Neural cell (in vitro differentiated cells): ENCODE results near the gene TMEM174. TPM values are rescaled to one million over a fixed set of nuclear protein-coding genes. Genes with fewer than 3 reads are reported as not detected.

Experiments used
- H2AFZ ChIP-seq: fragments of 200-600, 300-800 bp; sonication (generic), shearing (Covaris generic); 2 replicates; pipeline ENCODE4 v1.6.0; 2014; ENCODE audit warnings: low read depth, mild to moderate bottlenecking, antibody characterized with exemption, low read length, moderate library complexity
- H3F3A ChIP-seq: fragments of 200-600 bp; shearing (Covaris generic); 2 replicates; pipeline ENCODE4 v1.6.1; 2016; ENCODE audit warnings: mild to moderate bottlenecking, moderate library complexity, mixed read lengths, antibody characterized with exemption, low read length; ENCODE audit not compliant: insufficient read depth, poor library complexity, severe bottlenecking
- H3K27ac ChIP-seq: fragments of 200-600, 300-800 bp; sonication (generic), shearing (Covaris generic); 2 replicates; pipeline ENCODE4 v1.5.1; 2014; ENCODE audit warnings: mild to moderate bottlenecking, low read length, moderate library complexity
- H3K27me3 ChIP-seq: fragments of 300-800, 200-600 bp; sonication (generic), shearing (Covaris generic); 2 replicates; pipeline ENCODE4 v1.6.0; 2014; ENCODE audit warnings: mild to moderate bottlenecking, low read depth, low read length, moderate library complexity; ENCODE audit not compliant: insufficient read depth
- H3K36me3 ChIP-seq: fragments of 300-800, 200-600 bp; sonication (generic), shearing (Covaris generic); 2 replicates; pipeline ENCODE4 v1.5.1; 2014; ENCODE audit warnings: mild to moderate bottlenecking, antibody characterized with exemption, low read length, moderate library complexity; ENCODE audit not compliant: insufficient read depth
- H3K4me2 ChIP-seq: fragments of 300-800, 200-600 bp; sonication (generic), shearing (Covaris generic); 2 replicates; pipeline ENCODE4 v1.6.0; 2014; ENCODE audit warnings: mild to moderate bottlenecking, low read length
- H3K4me3 ChIP-seq: fragments of 300-800, 200-600 bp; sonication (generic), shearing (Covaris generic); 2 replicates; pipeline ENCODE4 v1.5.1; 2014; ENCODE audit warnings: mild to moderate bottlenecking, low read length, moderate library complexity
- H3K79me2 ChIP-seq: fragments of 200-600 bp; shearing (Covaris generic); replicated peaks from 2 replicates; pipeline ENCODE4 v1.6.0; 2014; ENCODE audit warnings: mild to moderate bottlenecking, low read length, moderate library complexity; ENCODE audit not compliant: insufficient read depth
- H3K9ac ChIP-seq: fragments of 300-800, 200-600 bp; sonication (generic), shearing (Covaris generic); 2 replicates; pipeline ENCODE4 v1.6.1; 2016; ENCODE audit warnings: mild to moderate bottlenecking, low read length, mixed read lengths
- H3K9me2 ChIP-seq: fragments of 200-600 bp; shearing (Covaris generic); 2 replicates; pipeline ENCODE4 v1.6.1; 2016; ENCODE audit warnings: mild to moderate bottlenecking, low read length, mixed read lengths; ENCODE audit not compliant: insufficient read depth
- H3K9me3 ChIP-seq: fragments of 200-600, 300-800 bp; sonication (generic), shearing (Covaris generic); 2 replicates; pipeline ENCODE4 v1.6.1; 2016; ENCODE audit warnings: mild to moderate bottlenecking, mixed run types, low read length, moderate library complexity, mixed read lengths
- H4K20me1 ChIP-seq: fragments of 200-600 bp; shearing (Covaris generic); 2 replicates; pipeline ENCODE4 v1.6.1; 2016; ENCODE audit warnings: mild to moderate bottlenecking, mixed run types; ENCODE audit not compliant: insufficient read depth
- CTCF ChIP-seq: fragments of 450-650 bp; IDR thresholded peaks from 2 replicates; pipeline ENCODE4 v1.5.1; 2014; ENCODE audit warnings: antibody characterized with exemption, mild to moderate bottlenecking, moderate library complexity; ENCODE audit not compliant: poor library complexity, severe bottlenecking
- EP300 ChIP-seq: fragments of 450-650 bp; conservative IDR thresholded peaks from 2 replicates; pipeline ENCODE4 v1.6.1; 2014; ENCODE audit warnings: antibody characterized with exemption, mild to moderate bottlenecking, moderate library complexity; ENCODE audit not compliant: poor library complexity, severe bottlenecking
- EZH2 ChIP-seq: fragments of 200-600, 300-800 bp; shearing (Covaris generic), sonication (generic); IDR thresholded peaks from 2 replicates; pipeline ENCODE4 v1.6.1; 2014; ENCODE audit warnings: antibody characterized with exemption, low read length, borderline replicate concordance, mild to moderate bottlenecking; ENCODE audit not compliant: insufficient read depth, poor library complexity, severe bottlenecking
- MXI1 ChIP-seq: fragments of 450-650 bp; conservative IDR thresholded peaks from 2 replicates; pipeline ENCODE4 v1.6.1; 2014; ENCODE audit warnings: antibody characterized with exemption, mild to moderate bottlenecking; ENCODE audit not compliant: poor library complexity, severe bottlenecking
- POLR2AphosphoS5 ChIP-seq: IDR thresholded peaks from 2 replicates; pipeline ENCODE4 v1.6.1; 2012
- RAD21 ChIP-seq: fragments of 450-650 bp; conservative IDR thresholded peaks from 2 replicates; pipeline ENCODE4 v1.6.1; 2014; ENCODE audit warnings: antibody characterized with exemption, mild to moderate bottlenecking, moderate library complexity
- SMC3 ChIP-seq: fragments of 450-650 bp; conservative IDR thresholded peaks from 2 replicates; pipeline ENCODE4 v1.6.1; 2014; ENCODE audit warnings: antibody characterized with exemption, mild to moderate bottlenecking, moderate library complexity; ENCODE audit not compliant: poor library complexity
- TAF1 ChIP-seq: IDR thresholded peaks from 2 replicates; pipeline ENCODE4 v1.6.1; 2012; ENCODE audit warnings: low read depth
- polyA plus RNA-seq: library from polyadenylated mRNA; depleted of rRNA; stranded (reverse); fragments of >200 nt; gene quantifications from 2 replicates; pipeline ENCODE4 v1.2.3, GENCODE V29; 2014
- TF ChIP-seq, protein P1 (sequence below): IDR thresholded peaks from 2 replicates; pipeline ENCODE4 v1.6.1; 2012; ENCODE audit warnings: borderline replicate concordance

TMEM174 gene
- polyA plus RNA-seq, 1 donor from 2014 or later = not detected

- no peak overlapping the region for H3K27ac ChIP-seq
- H3K79me2 ChIP-seq = no peaks in the 10 kb centered on the region
- H3K27me3 ChIP-seq = peaks cover 96% of the 10 kb centered on the region
Measured at GRCh38 chr5:73221161-73221560, 48.2 kb downstream of the TMEM174 start.

DNA sequence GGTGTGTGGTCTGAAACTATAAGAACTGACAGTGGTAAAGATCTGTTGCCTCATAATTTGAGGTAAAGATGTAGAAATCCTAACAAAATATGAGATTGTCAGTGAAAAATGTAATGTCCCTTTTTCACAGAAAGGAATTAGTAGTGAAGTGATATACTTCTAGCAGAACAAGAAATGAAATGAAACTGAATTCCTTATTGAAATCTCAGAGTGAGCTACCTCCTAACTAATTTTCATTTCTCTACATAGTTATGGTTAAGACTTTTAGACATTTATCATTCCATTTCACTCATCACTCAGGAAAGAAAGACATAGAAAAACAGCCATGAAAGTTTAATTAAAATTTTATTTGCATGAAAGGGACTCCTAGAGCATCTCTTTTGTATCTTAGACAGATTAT, 48.7 kb downstream of the TMEM174 start:
- Histone ChIP-seq H3F3A (no peaks in the 10 kb centered on the region), H3K9me2 (no peaks in the 10 kb centered on the region), H3K79me2 (no peaks in the 10 kb centered on the region), H2AFZ (no peak overlapping the region), H3K27ac (no peak overlapping the region), H3K9ac (no peak overlapping the region), H3K36me3 (no peaks in the 10 kb centered on the region), H4K20me1 (no peaks in the 10 kb centered on the region), H3K27me3 (peaks cover 96% of the 10 kb centered on the region), H3K4me3 (no peak overlapping the region), H3K4me2 (no peak overlapping the region), H3K9me3 (no peaks in the 10 kb centered on the region)
- no peak for TF ChIP-seq CTCF
- TF ChIP-seq RAD21 = no peak
- TF ChIP-seq EZH2 = no peak
- no peak for TF ChIP-seq POLR2AphosphoS5
- no peak for TF ChIP-seq SMC3
- TF ChIP-seq, protein P1, sequence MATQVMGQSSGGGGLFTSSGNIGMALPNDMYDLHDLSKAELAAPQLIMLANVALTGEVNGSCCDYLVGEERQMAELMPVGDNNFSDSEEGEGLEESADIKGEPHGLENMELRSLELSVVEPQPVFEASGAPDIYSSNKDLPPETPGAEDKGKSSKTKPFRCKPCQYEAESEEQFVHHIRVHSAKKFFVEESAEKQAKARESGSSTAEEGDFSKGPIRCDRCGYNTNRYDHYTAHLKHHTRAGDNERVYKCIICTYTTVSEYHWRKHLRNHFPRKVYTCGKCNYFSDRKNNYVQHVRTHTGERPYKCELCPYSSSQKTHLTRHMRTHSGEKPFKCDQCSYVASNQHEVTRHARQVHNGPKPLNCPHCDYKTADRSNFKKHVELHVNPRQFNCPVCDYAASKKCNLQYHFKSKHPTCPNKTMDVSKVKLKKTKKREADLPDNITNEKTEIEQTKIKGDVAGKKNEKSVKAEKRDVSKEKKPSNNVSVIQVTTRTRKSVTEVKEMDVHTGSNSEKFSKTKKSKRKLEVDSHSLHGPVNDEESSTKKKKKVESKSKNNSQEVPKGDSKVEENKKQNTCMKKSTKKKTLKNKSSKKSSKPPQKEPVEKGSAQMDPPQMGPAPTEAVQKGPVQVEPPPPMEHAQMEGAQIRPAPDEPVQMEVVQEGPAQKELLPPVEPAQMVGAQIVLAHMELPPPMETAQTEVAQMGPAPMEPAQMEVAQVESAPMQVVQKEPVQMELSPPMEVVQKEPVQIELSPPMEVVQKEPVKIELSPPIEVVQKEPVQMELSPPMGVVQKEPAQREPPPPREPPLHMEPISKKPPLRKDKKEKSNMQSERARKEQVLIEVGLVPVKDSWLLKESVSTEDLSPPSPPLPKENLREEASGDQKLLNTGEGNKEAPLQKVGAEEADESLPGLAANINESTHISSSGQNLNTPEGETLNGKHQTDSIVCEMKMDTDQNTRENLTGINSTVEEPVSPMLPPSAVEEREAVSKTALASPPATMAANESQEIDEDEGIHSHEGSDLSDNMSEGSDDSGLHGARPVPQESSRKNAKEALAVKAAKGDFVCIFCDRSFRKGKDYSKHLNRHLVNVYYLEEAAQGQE = no peak
- TF ChIP-seq MXI1 = no peak
- no peak for TF ChIP-seq EP300
- TF ChIP-seq TAF1 = no peak

More at GRCh38 chr5:73221161-73221560, 48.2 kb downstream of the TMEM174 start:
- Histone ChIP-seq H4K20me1 (no peaks in the 10 kb centered on the region), H2AFZ (no peak overlapping the region), H3K36me3 (no peaks in the 10 kb centered on the region), H3K9ac (no peak overlapping the region), H3K9me2 (no peaks in the 10 kb centered on the region), H3K4me3 (no peak overlapping the region), H3K4me2 (no peak overlapping the region), H3F3A (no peaks in the 10 kb centered on the region), H3K9me3 (no peaks in the 10 kb centered on the region)
- no peak for TF ChIP-seq EZH2
- TF ChIP-seq MXI1 = no peak
- TF ChIP-seq TAF1 = no peak
- TF ChIP-seq RAD21 = no peak

- Histone ChIP-seq H3K79me2 (no peaks in the 10 kb centered on the region), H3K9ac (no peak overlapping the region), H3K36me3 (no peaks in the 10 kb centered on the region), H4K20me1 (no peaks in the 10 kb centered on the region), H3K27me3 (peaks cover 96% of the 10 kb centered on the region), H3F3A (no peaks in the 10 kb centered on the region), H3K9me3 (no peaks in the 10 kb centered on the region), H2AFZ (no peak overlapping the region), H3K4me3 (no peak overlapping the region), H3K9me2 (no peaks in the 10 kb centered on the region), H3K4me2 (no peak overlapping the region), H3K27ac (no peak overlapping the region)
- TF ChIP-seq, protein P1 = no peak
- TF ChIP-seq RAD21 = no peak
- no peak for TF ChIP-seq EP300
- no peak for TF ChIP-seq EZH2
- no peak for TF ChIP-seq CTCF
- no peak for TF ChIP-seq POLR2AphosphoS5
- TF ChIP-seq TAF1 = no peak
- TF ChIP-seq MXI1 = no peak
- TF ChIP-seq SMC3 = no peak
Measured at GRCh38 chr5:73222173-73222572, 49.2 kb downstream of the TMEM174 start.
